ENCODE results near the gene SEC61A2.

SEC61A2 gene

DNA sequence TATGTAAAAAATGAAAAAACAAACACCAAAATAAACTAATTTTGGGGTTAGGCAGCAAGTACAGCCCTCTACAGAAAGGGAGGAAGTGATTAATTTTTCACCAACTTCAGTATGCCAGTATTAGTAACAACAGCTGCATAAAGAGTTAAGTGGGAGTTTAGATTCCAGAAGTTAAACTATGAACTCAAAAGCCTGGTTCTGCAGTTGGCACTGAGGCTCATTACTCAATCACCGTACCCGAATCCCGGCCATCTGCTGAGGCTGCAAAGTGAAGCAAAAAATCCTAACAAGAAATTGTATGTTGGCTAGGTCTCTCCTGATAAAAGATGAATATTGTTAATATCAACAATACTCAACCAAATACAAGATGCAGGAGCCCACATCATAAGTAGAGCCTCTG, 62.2 kb downstream of the SEC61A2 start:
- in situ Hi-C loops (cut with HindIII; ENCODE audit: low pct_ligation_motif_present, low pct_unique_long_range_greater_than_20kb, low sequenced_read_pairs), result no loop called here
- no peak for DNase-seq

DNA sequence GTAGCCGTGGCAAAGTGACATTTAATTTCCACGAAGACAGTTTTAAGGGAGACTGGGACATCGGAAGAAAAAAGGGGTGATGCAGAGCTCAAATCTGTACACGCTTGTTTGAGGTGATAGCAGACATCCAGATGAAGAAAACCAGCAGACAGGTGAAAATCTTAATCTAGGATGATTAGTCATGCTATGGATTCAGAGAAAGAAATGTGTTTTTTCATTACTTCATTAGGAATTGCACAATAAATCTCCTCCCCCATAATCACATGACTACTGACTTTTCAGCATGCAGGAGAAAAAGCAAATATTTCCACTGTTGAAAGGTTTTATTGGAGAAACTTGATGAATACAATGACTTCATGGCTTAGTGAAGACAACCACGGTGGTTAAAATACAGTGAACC, 63.7 kb downstream of the SEC61A2 start:
- in situ Hi-C loops (cut with HindIII; ENCODE audit: low pct_ligation_motif_present, low pct_unique_long_range_greater_than_20kb, low sequenced_read_pairs), result no loop called here
- no peak for DNase-seq

DNA sequence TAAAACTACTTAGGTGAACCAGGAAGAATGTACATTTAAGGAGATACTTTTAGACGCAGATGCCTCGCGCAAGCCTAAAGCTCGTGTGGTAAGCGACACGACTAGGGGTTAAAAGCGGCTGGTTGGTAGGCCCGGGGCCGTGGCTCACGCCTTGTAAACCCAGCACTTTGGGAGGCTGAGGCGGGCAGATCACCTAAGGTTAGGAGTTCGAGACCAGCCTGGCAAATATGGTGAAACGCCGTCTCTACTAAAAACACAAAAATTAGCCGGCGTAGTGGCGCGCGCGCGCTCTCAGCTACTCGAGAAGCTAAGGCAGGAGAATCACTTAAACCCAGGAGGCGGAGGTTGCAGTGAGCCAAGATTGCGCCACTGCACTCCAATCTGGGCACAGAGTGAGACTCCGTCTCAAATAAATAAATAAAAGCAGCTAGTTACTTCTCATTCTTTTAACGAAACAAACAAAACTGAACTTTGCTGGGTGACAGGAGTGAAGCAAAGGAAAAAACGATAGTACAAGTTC, 65.3 kb downstream of the SEC61A2 start:
- peak; percentile 29 for DNase-seq
- in situ Hi-C loops (cut with HindIII; ENCODE audit: low pct_ligation_motif_present, low pct_unique_long_range_greater_than_20kb, low sequenced_read_pairs), result no loop called here

DNA sequence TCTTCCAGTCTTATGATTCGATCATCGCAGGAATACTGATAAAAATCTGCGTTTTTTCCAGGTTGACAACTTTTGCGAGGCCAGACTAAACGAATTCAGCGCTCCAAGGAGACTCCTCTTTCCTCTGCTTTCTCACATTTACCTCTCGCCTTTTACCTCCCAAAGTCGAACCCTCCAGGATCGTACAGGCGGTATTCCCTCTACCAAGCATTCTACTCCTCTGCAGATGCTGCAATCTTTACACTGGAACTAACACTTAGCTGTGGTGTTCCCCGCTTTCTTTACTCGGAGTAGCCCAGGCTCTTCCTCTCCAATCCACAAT, 65.8 kb downstream of the SEC61A2 start:
- in situ Hi-C loops (cut with HindIII; ENCODE audit: low pct_ligation_motif_present, low pct_unique_long_range_greater_than_20kb, low sequenced_read_pairs), result no loop called here
- no peak for DNase-seq

DNA sequence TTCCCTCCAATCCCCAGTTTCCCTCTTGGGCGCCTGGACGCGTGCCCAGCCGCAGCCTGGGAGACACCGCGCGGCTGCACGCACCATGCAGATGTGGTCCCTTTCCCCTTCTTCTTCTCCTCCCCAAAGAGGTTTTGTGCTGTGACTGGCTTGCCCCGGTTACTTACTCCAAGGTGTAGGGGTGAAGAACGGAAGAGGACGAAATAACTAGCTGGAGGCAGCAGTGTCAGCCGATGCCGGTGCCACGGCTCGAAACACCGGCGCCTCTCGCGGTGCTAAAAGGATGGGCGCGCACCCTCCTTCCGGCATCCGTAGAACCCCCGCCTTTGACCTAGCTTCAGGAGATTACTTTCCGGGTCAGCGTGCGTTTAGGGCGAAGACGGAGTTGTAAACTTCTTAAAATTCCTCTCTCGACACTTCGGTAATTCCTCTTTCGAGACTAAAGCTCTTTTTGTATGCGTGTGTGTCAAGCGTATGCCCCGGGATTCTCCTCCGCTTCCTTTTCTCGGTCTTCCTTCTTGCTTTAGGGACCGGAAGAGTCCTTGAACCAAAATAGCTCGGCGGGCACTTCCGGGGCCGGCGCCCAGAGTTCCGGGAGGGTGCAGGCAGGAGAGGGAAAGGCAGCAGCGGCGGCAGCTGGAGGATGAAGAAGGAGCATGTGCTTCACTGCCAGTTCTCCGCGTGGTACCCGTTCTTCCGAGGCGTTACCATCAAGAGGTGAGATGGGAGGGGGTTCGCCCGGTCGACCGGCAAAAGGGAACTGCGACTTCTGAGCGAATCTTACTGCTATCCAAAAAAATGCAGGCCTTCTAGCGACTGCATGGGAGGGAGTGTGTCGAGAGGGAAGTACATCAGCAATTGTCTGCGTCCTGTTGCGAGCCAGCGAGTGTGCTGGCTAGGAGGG, 66.4 kb downstream of the SEC61A2 start, which contains the start of the genes CDC123 and NUDT5:
TSS of gene CDC123 (plus strand) at position 586 of the 904 bp plus-strand sequence. CDS start at position 644, 58 bp downstream.
TSS of gene NUDT5 (minus strand) at position 289 of the 904 bp plus-strand sequence. CDS start 9,600 bp downstream, outside the sequence.
- in situ Hi-C loops (cut with HindIII; ENCODE audit: low pct_ligation_motif_present, low pct_unique_long_range_greater_than_20kb, low sequenced_read_pairs), result no loop called here

DNA sequence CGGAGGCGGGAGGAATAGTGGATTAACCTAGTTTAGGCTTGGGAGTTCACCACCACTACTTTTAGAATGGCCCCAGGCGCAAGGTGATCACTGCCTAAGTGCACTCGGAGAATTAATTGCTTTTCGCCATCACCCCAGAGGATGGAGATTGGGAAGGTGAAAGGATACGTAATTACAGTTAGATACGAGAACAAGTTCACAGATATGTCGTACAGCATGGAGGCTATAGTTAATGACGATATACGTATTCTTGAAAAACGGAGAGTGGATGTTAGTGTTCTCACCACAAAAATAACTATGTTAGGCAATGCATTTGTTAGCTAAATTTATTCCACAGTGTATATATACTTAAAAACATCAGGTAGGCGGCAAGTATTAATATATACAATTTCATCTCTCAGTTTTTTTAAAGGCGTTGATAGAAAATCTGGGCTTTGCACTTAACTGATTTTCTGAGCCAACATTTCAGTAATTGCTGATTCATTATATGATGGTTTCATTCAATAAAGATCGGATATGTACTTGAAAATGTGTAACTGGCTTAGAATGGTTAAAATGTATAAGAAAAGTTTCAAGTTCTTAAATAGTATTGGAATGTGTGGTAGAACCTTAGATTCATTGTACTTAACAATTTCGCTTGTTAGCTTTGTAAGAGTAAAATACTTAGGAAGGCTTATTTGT, 67.2 kb downstream of the SEC61A2 start:
- in situ Hi-C loops (cut with HindIII; ENCODE audit: low pct_ligation_motif_present, low pct_unique_long_range_greater_than_20kb, low sequenced_read_pairs), result no loop called here
- no peak for DNase-seq

More for the DNA sequence above, 66.4 kb downstream of the SEC61A2 start, which contains the start of the genes CDC123 and NUDT5:
- DNase-seq, result peak; percentile 87

DNA sequence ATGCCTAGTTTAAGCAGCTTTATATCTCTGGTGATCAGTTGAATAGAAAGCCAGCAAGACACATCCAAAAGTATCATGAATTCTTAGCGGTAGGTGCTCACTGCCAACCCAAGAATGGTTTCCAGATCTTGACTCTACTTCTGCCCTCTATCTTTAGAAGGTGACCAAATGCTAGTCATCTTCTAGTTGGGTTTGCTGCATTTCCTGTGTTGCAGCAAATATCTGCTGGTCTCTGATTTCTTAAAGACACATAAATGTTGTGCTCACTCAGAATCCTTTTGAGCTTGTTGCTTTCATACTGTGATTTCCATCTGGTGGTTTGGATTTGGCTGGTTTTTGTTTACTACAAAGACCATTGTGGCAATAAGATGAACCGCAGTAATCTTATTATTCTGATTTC, 68.7 kb downstream of the SEC61A2 start:
- DNase-seq, result no peak
- in situ Hi-C loops (cut with HindIII; ENCODE audit: low pct_ligation_motif_present, low pct_unique_long_range_greater_than_20kb, low sequenced_read_pairs), result no loop called here

DNA sequence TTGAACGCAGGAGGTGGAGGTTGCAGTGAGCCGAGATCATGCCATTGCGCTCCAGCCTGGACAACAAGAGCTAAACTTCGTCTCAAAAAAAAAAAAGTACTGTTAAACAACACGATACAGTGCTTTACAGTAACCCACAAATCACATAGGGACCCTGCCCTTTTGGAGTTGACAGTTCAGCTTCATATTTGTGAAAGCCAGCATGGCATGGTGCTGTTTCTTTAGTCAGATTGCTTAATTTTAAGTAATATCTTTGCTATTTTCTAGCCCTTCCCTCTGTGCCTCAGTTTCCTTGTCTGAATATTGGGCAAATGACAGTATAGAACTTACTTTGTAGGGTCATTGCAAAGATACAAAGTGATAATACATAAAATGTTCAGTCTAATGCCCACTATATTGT, 71.4 kb downstream of the SEC61A2 start:
- no peak for DNase-seq
- in situ Hi-C loops (cut with HindIII; ENCODE audit: low pct_ligation_motif_present, low pct_unique_long_range_greater_than_20kb, low sequenced_read_pairs), result no loop called here

DNA sequence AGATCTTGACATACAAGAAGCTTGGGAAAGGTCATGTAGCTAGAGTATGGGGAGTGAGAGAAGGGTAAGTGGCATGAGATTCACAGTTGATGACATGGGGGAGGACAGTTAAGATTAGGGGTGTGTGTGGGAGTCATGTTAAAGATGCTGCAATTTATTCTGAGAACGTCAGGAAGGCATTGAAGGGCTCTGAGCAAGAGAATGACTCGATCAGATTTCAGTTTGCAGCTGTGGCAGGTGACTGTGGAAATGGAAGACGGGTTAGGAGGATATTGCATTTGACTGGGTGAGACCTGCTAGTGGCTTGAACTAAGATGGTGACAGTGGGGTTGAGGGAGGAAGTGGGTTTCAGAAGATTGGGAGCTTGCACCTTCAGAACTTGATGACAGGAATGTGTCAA, 72.1 kb downstream of the SEC61A2 start:
- in situ Hi-C loops (cut with HindIII; ENCODE audit: low pct_ligation_motif_present, low pct_unique_long_range_greater_than_20kb, low sequenced_read_pairs), result no loop called here
- no peak for DNase-seq

DNA sequence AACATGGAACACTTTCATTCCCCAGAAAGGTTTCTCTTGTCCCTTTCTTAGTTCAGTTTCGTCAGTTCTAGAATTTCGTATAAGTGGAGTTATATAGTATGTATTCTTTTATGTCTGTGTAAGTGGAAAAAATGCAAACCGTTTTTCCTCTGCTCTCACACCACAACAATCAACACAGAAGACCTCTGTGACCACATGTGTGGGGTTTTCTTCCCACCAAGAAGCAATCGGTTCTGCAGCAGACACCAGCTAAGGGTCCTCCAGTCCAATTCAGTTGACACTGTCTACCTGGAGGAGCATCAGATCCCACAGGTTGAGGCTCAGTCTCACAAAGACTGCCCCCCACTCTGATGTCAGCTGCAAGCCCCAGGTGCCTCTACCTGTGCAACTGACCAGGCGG, 72.7 kb downstream of the SEC61A2 start:
- in situ Hi-C loops (cut with HindIII; ENCODE audit: low pct_ligation_motif_present, low pct_unique_long_range_greater_than_20kb, low sequenced_read_pairs), result no loop called here
- DNase-seq, result no peak

DNA sequence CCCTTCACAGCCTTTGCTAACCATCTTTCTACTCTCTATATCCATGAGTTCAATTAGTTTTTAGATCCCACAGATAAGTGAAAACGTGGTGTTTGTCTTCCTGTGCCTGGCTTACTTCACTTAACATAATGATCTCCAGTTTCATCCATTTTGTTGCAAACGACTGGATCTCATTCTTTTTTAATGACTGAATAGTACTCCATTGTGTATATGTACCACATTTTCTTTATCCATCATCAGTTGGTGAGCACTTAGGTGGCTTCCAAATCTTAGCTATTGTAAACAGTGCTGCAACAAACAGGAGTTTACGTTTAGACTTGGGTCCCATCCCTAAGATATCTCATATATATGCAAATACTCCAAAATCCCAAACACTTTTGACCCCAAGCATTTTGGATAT, 75.6 kb downstream of the SEC61A2 start:
- no peak for DNase-seq
- in situ Hi-C loops (cut with HindIII; ENCODE audit: low pct_ligation_motif_present, low pct_unique_long_range_greater_than_20kb, low sequenced_read_pairs), result no loop called here

DNA sequence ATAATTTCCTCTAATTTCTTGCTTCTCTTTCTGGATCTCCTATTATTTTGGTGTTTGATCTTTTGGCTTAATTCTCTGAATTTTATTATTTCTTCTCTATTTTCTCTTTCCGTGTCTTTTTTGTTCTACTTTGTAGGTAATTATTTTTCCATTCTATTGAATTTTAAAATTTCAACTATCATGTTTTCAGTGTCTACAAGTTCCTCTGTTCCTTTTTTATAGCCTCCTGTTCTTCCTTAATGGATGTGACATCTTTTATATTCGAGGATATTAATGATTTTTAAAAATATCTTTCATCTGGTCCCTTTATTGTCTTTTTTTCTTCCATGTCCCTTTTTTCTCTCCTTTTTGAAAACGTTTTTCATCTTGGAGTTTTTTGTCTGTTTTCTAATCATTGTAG, 77.6 kb downstream of the SEC61A2 start:
- DNase-seq, result no peak
- in situ Hi-C loops (cut with HindIII; ENCODE audit: low pct_ligation_motif_present, low pct_unique_long_range_greater_than_20kb, low sequenced_read_pairs), result no loop called here

DNA sequence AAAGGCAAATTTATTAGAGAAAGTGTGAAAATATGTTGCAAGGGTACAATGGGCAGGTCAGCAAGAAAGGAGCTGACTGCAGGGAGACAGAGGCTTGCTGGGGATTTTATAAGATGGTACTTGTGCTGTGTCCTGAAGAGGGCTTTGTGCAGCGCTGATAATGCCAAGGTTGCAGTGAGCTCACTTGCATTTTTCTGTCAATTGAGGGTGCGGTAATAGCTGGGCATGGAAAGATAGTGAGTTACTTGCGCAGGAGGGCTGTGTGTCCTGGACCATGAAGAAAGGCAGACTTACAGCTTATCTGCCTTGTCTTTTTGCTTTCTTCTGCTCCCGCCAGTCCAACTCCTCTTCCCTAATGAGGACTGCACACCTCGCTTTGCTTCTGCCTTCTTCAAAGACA, 79.0 kb downstream of the SEC61A2 start:
- DNase-seq, result no peak
- in situ Hi-C loops (cut with HindIII; ENCODE audit: low pct_ligation_motif_present, low pct_unique_long_range_greater_than_20kb, low sequenced_read_pairs), result no loop called here

DNA sequence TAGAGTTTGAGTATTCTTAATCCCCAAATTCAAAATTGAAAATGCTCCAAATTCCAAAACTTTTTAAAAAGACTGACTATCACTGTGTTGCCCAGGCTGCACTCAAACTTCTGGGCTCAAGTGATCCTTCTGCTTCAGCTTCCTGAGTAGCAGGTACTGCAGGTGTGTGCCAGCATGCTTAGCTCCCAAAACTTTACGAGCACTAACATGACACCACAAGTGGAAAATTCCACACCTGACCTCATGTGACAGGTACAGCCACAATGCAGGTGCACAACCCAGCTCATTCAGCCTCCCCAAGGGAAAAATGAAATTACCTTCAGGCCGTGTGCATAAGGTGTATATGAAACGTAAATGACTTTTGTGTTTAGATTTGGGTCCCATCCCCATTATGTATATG, 83.0 kb downstream of the SEC61A2 start:
- DNase-seq, result no peak
- in situ Hi-C loops (cut with HindIII; ENCODE audit: low pct_ligation_motif_present, low pct_unique_long_range_greater_than_20kb, low sequenced_read_pairs), result no loop called here

DNA sequence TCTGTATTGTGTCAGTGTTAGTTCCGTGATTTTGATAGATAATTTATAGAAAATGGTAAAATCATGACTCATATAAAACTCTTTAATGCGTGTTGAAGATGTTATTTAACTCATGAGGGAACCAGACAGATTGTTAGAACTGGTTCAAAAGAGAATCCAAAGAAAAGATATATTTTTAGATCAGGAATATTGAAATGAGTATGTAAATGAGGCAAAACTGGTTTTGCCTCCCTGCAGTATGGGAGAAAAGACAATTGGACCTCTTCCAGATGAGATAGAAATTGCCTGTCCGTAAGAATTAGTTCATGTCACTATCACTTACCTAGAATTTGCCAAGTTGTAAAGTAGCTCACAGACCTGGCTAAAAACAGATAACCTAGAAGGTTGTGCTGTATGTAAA, 84.1 kb downstream of the SEC61A2 start:
- no peak for DNase-seq
- in situ Hi-C loops (cut with HindIII; ENCODE audit: low pct_ligation_motif_present, low pct_unique_long_range_greater_than_20kb, low sequenced_read_pairs), result no loop called here

DNA sequence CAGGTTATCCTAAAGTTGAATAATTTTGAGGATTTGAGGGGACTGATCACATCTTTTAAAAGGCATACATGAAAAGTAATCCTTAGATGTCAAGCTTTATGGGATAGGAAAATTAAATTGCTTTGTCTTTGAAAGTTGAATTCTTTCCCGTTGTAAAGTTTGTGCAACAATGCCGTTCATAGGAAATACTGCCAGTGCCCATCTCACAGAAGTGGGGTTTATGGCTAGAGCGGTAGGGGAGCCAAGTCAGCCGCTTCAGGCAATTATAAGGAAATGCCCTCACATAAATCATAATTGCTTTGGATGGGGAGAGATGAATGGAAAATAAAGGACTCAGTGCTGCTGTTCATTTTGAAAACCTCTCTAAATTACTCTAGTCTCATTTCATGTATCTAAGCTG, 84.6 kb downstream of the SEC61A2 start:
- in situ Hi-C loops (cut with HindIII; ENCODE audit: low pct_ligation_motif_present, low pct_unique_long_range_greater_than_20kb, low sequenced_read_pairs), result no loop called here
- DNase-seq, result no peak

DNA sequence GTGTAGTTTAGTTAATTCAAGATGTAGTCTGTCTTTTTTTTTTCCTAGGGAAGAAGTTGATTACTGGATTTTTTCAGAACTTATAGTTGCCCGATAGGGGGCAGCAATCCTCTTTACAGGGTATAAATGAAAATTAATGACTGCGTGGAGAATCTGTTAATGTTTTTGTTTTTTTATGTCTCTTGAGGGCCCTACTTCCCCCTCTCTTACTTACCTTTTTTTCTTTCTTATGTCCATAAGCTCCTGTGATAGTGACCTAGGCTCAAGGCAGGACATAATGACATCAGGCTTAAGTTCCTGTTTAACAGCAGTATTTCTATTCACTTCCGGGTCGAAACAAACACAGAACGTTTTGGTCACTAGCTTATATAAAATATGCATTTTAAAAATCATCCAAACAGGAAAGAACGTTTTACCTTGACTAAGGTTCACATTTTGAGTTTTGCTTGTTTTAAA, 85.3 kb downstream of the SEC61A2 start:
- in situ Hi-C loops (cut with HindIII; ENCODE audit: low pct_ligation_motif_present, low pct_unique_long_range_greater_than_20kb, low sequenced_read_pairs), result no loop called here
- peak; percentile 53 for DNase-seq

All from ACHN (cell line).